ENCODE results near the gene NOTCH1.
"Not testable (repeated sequence)": the region's sequence is repeated elsewhere in the genome, so short reads cannot be mapped to it uniquely, and the experiment has no call there.

NOTCH1 gene

GRCh38 chr9:136564379-136564988 lies 18.6 kb upstream of the NOTCH1 start:
- no peak for DNase-seq (ENCODE audit: low read depth in 2 of 2)

GRCh38 chr9:136563646-136564325 lies 17.9 kb upstream of the NOTCH1 start:
- no peak for DNase-seq (ENCODE audit: low read depth in 2 of 2)

- DNase-seq (ENCODE audit: low read depth in 2 of 2), result no peak
Observed at GRCh38 chr9:136562746-136563495, 17.1 kb upstream of the NOTCH1 start.

GRCh38 chr9:136561779-136562178 lies 15.9 kb upstream of the NOTCH1 start:
- DNase-seq (ENCODE audit: low read depth in 2 of 2), result no peak

GRCh38 chr9:136560586-136560985 lies 14.7 kb upstream of the NOTCH1 start:
- no peak for DNase-seq (ENCODE audit: low read depth in 2 of 2)

GRCh38 chr9:136559371-136559770 lies 13.5 kb upstream of the NOTCH1 start:
- DNase-seq (ENCODE audit: low read depth in 2 of 2), result not testable (repeated sequence)

- DNase-seq (ENCODE audit: low read depth in 2 of 2), result not testable (repeated sequence)
Observed at GRCh38 chr9:136558846-136559245, 13.0 kb upstream of the NOTCH1 start.

GRCh38 chr9:136558373-136558772 lies 12.5 kb upstream of the NOTCH1 start:
- DNase-seq (ENCODE audit: low read depth in 2 of 2), result no peak

- no peak for DNase-seq (ENCODE audit: low read depth in 2 of 2)
Observed at GRCh38 chr9:136557036-136557435, 11.2 kb upstream of the NOTCH1 start.

GRCh38 chr9:136556166-136556565 lies 10.3 kb upstream of the NOTCH1 start:
- DNase-seq (ENCODE audit: low read depth in 2 of 2), result no peak

- DNase-seq (ENCODE audit: low read depth in 2 of 2), result no peak
Observed at GRCh38 chr9:136554870-136555269, 9.0 kb upstream of the NOTCH1 start.

- no peak for DNase-seq (ENCODE audit: low read depth in 2 of 2)
Observed at GRCh38 chr9:136553581-136553980, 7.7 kb upstream of the NOTCH1 start.

- no peak for DNase-seq (ENCODE audit: low read depth in 2 of 2)
Observed at GRCh38 chr9:136552117-136552703, 6.4 kb upstream of the NOTCH1 start.

GRCh38 chr9:136551401-136552116 lies 5.7 kb upstream of the NOTCH1 start:
- no peak for DNase-seq (ENCODE audit: low read depth in 2 of 2)

- DNase-seq (ENCODE audit: low read depth in 2 of 2), result no peak
Observed at GRCh38 chr9:136550439-136551289, 4.8 kb upstream of the NOTCH1 start.

- no peak for DNase-seq (ENCODE audit: low read depth in 2 of 2)
Observed at GRCh38 chr9:136549010-136549980, 3.4 kb upstream of the NOTCH1 start.

GRCh38 chr9:136547508-136548215 lies 1.8 kb upstream of the NOTCH1 start:
- DNase-seq (ENCODE audit: low read depth in 2 of 2), result no peak

GRCh38 chr9:136546697-136547501 lies 1.1 kb upstream of the NOTCH1 start:
- DNase-seq (ENCODE audit: low read depth in 2 of 2), result peak in 1 of 2 donors; percentile 37

- DNase-seq (ENCODE audit: low read depth in 2 of 2), result no peak
Observed at GRCh38 chr9:136545692-136545964, 220 bp downstream of the NOTCH1 start.

Data from stimulated activated CD4-positive, alpha-beta T cell treated with anti-CD3 and anti-CD28 coated beads, Interleukin-1b, Interleukin-23, amount 100 ng/mL, for 1 hour (primary cell).